EH (cell line): ENCODE data around the gene TOR1A.
"Not testable (repeated sequence)": the region's sequence is repeated elsewhere in the genome, so short reads cannot be mapped to it uniquely, and the experiment has no call there.

Experiments
- DNase-seq: peaks from one replicate; pipeline ENCODE4 v3.0.0-alpha.2; 2015; ENCODE audit warnings: low read depth

The TOR1A gene

DNA sequence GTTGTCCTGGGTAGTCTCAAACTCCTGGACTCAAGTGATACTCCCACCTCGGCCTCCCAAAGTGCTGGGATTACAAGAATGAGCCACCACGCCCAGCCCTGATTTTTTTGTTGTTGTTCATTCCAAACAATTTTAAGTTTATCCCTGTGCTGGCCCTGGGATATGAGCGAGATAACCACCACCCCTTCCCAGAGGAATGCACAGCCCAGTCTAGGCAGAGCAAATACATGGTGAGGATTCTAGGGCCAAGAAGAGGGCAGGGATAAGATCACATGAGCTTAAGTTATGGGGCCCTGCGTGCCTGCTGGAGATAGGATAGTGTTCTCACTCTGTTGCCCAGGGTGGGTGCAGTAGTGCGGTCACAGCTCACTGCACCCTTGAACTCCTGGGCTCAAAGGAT is 42.0 kb downstream of the TOR1A start:
- peak; percentile 68 for DNase-seq

- no peak for DNase-seq
Observed at GRCh38 chr9:129781131-129781530, 42.8 kb downstream of the TOR1A start.

DNA sequence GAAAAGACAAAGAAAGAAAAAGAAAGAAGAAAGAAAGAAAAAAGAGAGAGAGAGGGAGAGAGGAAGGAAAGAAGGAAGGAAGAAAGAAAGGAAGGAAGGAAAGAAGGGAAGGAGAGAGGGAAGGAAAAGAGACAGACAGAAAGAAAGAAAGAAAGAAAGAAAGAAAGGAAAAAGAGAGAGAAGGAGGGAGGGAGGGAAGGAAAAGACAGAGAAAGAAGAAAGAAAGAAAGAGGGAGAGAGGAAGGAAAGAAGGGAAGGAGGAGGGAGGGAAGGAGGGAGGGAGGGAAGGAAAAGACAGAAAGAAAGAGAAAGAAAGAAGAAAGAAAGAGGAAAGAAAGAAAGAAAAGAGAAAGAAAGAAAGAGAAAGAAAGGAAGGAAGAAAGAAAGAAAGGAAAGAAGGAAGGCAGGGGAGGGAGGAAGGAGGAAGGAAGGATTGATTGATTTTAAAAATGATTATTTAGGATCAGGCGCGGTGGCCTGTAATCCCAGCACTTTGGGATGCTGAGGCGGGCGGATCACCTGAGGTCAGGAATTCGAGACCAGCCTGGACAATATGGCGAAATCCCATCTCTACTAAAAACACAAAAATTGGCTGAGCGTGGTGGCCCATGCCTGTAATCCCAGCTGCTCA is 44.3 kb downstream of the TOR1A start:
- DNase-seq, result no peak

DNA sequence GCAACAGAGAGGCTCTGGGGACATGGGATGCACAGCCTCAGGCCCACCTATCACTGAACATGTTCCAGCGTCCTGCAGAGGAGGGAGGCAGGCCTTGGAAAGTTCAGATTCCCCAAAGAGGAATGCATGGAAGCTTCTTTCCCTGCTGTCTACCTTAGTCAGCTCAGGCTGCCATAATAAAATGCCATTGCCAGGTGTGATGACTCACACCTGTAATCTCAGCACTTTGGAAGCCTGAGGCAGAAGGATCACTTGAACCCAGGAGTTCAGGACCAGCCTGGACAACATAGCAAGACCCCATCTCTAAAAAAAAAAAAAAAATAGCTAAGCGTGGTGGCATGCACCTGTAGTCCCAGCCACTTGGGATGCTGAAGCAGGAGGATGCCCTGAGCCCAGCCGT is 45.5 kb downstream of the TOR1A start:
- DNase-seq, result no peak

- no peak for DNase-seq
Observed at GRCh38 chr9:129777769-129778130, 46.2 kb downstream of the TOR1A start.

DNA sequence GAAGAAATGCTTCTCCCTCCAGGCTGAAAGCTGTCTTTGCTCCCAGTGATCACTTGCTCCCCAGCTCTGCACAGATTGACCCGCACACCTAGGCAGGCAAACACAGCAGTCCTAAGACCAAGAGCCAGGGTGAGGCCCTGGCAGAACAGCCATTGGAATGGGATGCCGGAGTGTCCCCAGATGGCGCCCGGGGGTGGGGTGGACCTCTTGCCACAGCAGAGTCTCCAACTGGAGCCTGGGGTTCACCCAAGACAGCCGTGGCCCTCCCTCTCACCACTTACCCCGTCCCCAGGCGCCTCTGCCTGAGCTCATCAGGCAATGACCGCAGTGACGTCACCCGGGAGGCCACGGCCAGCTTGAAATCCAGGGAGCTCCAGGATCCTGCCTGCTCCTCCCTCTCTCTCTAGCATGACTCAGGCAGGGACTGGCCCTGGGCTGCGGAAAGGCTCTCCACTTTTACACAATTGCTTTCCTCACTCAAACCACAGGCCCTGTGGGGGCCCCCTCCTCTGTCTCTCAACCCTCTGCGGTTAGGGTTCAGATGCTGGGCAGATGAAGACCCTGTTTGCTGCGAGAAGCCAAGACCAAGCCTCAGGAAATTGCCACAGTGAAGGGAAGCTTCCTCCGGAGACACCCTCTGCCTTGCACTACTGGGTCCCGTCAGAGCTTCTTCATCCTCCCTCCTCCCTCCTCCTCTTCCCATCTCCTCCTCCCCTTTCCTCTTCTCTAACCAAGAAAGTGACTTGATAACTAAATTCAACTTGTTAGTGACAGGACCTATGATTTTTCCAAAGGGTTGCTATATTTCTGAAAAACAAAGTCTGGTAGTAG is 46.8 kb downstream of the TOR1A start:
- peak; percentile 100 for DNase-seq

- DNase-seq, result peak; percentile 60
Observed at GRCh38 chr9:129776566-129776937, 47.4 kb downstream of the TOR1A start.

- DNase-seq, result not testable (repeated sequence)
Observed at GRCh38 chr9:129776096-129776495, 47.8 kb downstream of the TOR1A start.

GRCh38 chr9:129775448-129775798 is 48.5 kb downstream of the TOR1A start:
- DNase-seq, result no peak

GRCh38 chr9:129774791-129775447 is 49.0 kb downstream of the TOR1A start:
- DNase-seq, result no peak

DNA sequence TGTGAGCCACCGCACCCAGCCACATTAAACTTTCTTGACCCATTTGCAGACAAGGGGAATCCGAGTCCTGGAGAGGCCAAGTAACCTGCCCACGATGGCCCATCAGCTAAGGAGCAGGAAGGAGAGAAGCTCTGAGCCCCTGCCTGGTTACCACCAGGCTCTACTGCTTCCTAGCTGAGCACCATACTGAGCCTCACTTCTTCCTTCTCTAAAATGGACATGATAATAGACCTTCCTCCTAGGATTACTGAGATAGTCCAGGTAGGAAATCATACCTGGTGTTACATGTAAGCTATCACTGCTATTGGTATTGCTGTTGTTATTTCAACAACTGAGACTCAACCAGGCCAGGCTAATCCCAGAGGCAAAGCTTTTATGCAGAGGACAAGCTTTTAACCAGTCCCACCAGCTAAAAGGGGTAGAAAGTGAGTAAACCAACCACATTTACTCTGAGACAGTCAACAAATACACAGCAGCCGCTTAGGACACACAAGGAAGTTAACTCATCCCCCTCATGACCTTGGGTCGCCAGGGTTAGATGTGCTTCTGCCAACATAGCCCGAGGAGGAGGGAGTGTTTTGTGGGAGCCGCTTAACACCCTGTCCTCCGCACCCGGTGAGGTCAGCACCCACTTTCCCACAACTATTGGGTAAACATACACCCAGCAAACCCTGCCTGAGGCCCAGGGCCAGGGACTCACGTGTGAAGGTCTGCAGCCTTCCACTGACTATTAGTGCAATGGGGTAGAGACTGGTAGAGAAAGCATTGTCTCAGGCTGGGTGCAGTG is 50.5 kb downstream of the TOR1A start:
- peak; percentile 85 for DNase-seq

DNA sequence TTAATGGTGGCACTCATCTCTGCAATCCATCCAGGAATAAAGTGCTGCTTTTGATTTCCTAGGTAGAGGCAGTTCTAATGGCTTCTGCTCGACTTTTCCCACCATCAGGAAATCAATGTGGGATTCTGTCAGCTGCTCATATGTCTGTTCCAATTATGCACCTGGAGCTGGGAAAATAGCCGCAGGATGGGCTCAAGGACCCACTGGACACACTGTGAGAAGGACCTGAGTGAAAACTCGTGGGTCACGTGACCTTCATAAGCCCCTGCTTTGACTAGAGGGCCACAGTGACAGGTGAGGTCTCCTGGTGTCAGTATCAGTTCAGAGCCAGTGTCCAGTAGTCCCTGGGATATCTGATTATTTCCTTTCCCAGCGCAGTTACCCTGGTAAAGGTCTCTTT is 53.2 kb downstream of the TOR1A start:
- no peak for DNase-seq

GRCh38 chr9:129769669-129770068 is 54.3 kb downstream of the TOR1A start:
- DNase-seq, result no peak

GRCh38 chr9:129768486-129768885 is 55.5 kb downstream of the TOR1A start:
- no peak for DNase-seq

DNA sequence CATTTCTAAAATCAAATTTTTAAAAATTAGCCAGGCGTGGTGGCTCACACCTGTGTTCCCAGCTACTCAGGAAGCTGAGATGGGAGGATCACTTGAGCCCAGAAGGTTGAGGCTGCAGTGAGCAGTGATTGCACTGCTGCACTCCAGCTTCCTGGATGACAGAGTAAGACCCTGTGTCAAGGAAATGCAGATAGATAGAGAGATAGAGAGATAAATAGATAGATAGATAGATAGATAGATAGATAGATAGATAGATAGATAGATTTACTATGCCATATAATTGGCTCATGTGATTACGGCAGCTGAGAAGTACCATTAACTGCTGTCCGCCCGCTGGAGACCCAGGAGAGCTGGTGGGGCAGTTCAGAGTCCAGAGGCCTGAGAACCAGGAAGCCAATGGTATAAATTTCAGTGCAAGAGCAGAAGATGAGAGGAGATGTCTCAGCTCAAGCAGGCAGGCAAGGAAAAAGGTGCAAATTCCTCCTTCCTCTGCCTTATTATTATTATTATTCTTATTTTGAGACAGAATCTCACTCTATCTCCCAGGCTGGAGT is 58.1 kb downstream of the TOR1A start:
- no peak for DNase-seq

- DNase-seq, result peak; percentile 72
Observed at GRCh38 chr9:129762985-129763926, 60.7 kb downstream of the TOR1A start.
